Measurements from ENCODE around the gene HTR4. TPM values are rescaled to one million over a fixed set of nuclear protein-coding genes. Genes with fewer than 3 reads are reported as not detected.

HTR4 gene
- total and polyA plus RNA-seq, 2 donors from 2014 or later, result 0.22 TPM; not detected in 1

DNA sequence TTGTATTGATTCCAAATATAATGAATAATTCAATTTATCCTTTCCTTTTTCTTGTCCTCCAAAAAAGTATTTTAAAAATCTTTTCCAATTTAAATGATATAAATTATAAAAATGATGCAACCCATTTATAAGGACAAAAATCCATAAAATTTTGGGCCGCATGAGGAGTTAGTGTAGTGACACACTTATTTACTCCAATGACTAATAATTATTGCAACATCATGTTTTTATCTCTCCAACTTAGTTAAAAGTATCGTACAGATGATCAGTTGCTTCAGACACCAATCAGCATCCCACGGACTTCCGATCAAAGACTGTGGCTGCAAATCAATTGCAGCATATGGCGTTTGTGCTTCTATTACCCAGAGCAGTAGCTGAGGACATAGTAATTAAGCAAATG, 58.6 kb downstream of the HTR4 start:
- H3K9ac ChIP-seq (ENCODE audit: low read length in 3 of 3), result no peak overlapping the region
- H3K9me3 ChIP-seq (ENCODE audit: control insufficient read depth in 2 of 3, insufficient read depth in 1 of 3, low read length in 3 of 3), result peaks cover 0 to 5% (median 3%) of the 10 kb centered on the region in 3 donors
- no peaks in the 10 kb centered on the region for H3K4me1 ChIP-seq (ENCODE audit: control insufficient read depth in 2 of 3, insufficient read depth in 2 of 3, low read depth in 1 of 3, low read length in 3 of 3)
- FAIRE-seq, result no peak
- intact Hi-C loops (cut with DNase I), result no loop called here
- H3K36me3 ChIP-seq (ENCODE audit: control insufficient read depth in 2 of 3, insufficient read depth in 3 of 3, low read length in 3 of 3), result no peaks in the 10 kb centered on the region
- no peak overlapping the region for H3K4me3 ChIP-seq (ENCODE audit: low read length in 3 of 3)
- TF ChIP-seq, protein P1, sequence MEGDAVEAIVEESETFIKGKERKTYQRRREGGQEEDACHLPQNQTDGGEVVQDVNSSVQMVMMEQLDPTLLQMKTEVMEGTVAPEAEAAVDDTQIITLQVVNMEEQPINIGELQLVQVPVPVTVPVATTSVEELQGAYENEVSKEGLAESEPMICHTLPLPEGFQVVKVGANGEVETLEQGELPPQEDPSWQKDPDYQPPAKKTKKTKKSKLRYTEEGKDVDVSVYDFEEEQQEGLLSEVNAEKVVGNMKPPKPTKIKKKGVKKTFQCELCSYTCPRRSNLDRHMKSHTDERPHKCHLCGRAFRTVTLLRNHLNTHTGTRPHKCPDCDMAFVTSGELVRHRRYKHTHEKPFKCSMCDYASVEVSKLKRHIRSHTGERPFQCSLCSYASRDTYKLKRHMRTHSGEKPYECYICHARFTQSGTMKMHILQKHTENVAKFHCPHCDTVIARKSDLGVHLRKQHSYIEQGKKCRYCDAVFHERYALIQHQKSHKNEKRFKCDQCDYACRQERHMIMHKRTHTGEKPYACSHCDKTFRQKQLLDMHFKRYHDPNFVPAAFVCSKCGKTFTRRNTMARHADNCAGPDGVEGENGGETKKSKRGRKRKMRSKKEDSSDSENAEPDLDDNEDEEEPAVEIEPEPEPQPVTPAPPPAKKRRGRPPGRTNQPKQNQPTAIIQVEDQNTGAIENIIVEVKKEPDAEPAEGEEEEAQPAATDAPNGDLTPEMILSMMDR (IDR thresholded peaks at IDR 0.05; ENCODE audit: borderline replicate concordance, extremely low read depth, insufficient read depth), result no peak
- no peak for DNase-seq
- no peaks in the 10 kb centered on the region for H3K27me3 ChIP-seq (ENCODE audit: control insufficient read depth, insufficient read depth, low read length)
- H3K27ac ChIP-seq (ENCODE audit: low read depth in 2 of 2, low read length in 2 of 2), result no peak overlapping the region

DNA sequence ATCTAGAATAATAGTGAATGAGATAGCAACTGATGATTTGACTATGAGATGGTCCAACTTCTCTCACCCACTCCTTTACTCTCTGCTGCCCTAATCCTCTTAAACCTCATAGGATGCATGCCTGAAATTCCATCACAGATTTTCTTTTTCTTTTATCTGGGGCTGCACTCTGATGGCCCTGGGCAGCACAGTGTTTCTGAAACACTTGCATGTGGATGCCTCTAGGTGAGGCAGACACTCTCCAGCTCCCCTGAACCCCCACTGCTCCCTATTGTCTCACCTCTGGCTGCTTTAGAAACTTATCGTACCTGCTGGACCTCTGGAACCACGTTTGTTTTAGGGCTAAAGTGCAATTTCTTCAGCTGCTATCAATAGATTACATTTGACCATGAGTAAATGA, 67.5 kb downstream of the HTR4 start:
- Histone ChIP-seq H3K9ac (ENCODE audit: low read length in 3 of 3) (no peak overlapping the region), H3K36me3 (ENCODE audit: control insufficient read depth in 2 of 3, insufficient read depth in 3 of 3, low read length in 3 of 3) (no peaks in the 10 kb centered on the region), H3K4me3 (ENCODE audit: low read length in 3 of 3) (no peak overlapping the region), H3K27ac (ENCODE audit: low read depth in 2 of 2, low read length in 2 of 2) (no peak overlapping the region), H3K4me1 (ENCODE audit: control insufficient read depth in 2 of 3, insufficient read depth in 2 of 3, low read depth in 1 of 3, low read length in 3 of 3) (no peaks in the 10 kb centered on the region), H3K9me3 (ENCODE audit: control insufficient read depth in 2 of 3, insufficient read depth in 1 of 3, low read length in 3 of 3) (no peaks in the 10 kb centered on the region), H3K27me3 (ENCODE audit: control insufficient read depth, insufficient read depth, low read length) (no peaks in the 10 kb centered on the region)
- intact Hi-C loops (cut with DNase I), result no loop called here
- DNase-seq (no peak), FAIRE-seq (no peak)
- TF ChIP-seq, protein P1 (IDR thresholded peaks at IDR 0.05; ENCODE audit: borderline replicate concordance, extremely low read depth, insufficient read depth), result no peak

DNA sequence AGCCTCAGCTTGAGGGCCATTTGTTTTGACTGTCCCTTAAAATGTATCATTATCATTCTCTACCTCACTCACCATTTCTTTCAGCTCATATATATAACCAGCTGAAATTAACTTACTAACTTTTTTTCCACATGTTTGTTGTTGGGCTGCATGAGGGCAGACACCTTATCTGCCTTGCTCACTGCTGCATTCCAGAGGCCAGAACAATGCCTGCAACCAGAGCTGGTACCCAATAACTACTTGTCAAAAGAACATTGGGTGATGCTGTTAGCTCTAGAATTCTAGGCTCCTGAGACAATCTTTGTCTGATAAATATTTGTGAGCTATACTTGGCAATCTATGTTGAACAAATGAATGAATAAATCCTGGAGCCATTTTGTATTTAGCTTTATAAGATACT, 68.3 kb downstream of the HTR4 start:
- no peaks in the 10 kb centered on the region for H3K4me1 ChIP-seq (ENCODE audit: control insufficient read depth in 2 of 3, insufficient read depth in 2 of 3, low read depth in 1 of 3, low read length in 3 of 3)
- H3K9ac ChIP-seq (ENCODE audit: low read length in 3 of 3), result no peak overlapping the region
- no peak overlapping the region for H3K27ac ChIP-seq (ENCODE audit: low read depth in 2 of 2, low read length in 2 of 2)
- DNase-seq (no peak), FAIRE-seq (no peak)
- TF ChIP-seq, protein P1 (IDR thresholded peaks at IDR 0.05; ENCODE audit: borderline replicate concordance, extremely low read depth, insufficient read depth), result no peak
- H3K4me3 ChIP-seq (ENCODE audit: low read length in 3 of 3), result no peak overlapping the region
- intact Hi-C loops (cut with DNase I), result no loop called here
- no peaks in the 10 kb centered on the region for H3K36me3 ChIP-seq (ENCODE audit: control insufficient read depth in 2 of 3, insufficient read depth in 3 of 3, low read length in 3 of 3)
- H3K27me3 ChIP-seq (ENCODE audit: control insufficient read depth, insufficient read depth, low read length), result no peaks in the 10 kb centered on the region
- H3K9me3 ChIP-seq (ENCODE audit: control insufficient read depth in 2 of 3, insufficient read depth in 1 of 3, low read length in 3 of 3), result peaks cover 0 to 4% (median 0%) of the 10 kb centered on the region in 3 donors

DNA sequence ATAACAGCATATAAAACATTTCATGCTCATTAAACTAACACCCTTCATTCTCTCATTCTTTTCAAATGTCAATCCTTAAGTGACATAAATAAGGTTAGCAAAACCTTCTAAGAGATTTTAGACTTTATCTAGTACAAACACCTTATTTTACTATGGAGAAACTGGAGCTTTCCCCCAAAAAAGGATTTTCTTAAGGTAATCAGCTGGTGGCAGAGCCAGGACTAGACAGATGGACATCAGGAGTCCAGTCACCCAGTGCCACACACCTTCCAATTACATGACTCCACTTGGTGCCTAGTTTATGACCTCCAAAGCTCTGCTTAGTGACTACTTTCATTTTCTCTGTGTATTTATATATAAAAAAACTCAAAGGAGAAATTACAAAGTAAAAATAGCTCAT, 70.2 kb downstream of the HTR4 start:
- TF ChIP-seq, protein P1 (IDR thresholded peaks at IDR 0.05; ENCODE audit: borderline replicate concordance, extremely low read depth, insufficient read depth), result no peak
- no peak for DNase-seq
- Histone ChIP-seq H3K27me3 (ENCODE audit: control insufficient read depth, insufficient read depth, low read length) (no peaks in the 10 kb centered on the region), H3K27ac (ENCODE audit: low read depth in 2 of 2, low read length in 2 of 2) (no peak overlapping the region), H3K4me1 (ENCODE audit: control insufficient read depth in 2 of 3, insufficient read depth in 2 of 3, low read depth in 1 of 3, low read length in 3 of 3) (no peaks in the 10 kb centered on the region), H3K4me3 (ENCODE audit: low read length in 3 of 3) (no peak overlapping the region), H3K36me3 (ENCODE audit: control insufficient read depth in 2 of 3, insufficient read depth in 3 of 3, low read length in 3 of 3) (no peaks in the 10 kb centered on the region), H3K9me3 (ENCODE audit: control insufficient read depth in 2 of 3, insufficient read depth in 1 of 3, low read length in 3 of 3) (peaks cover 0 to 4% (median 0%) of the 10 kb centered on the region in 3 donors), H3K9ac (ENCODE audit: low read length in 3 of 3) (no peak overlapping the region)
- intact Hi-C loops (cut with DNase I), result no loop called here
- FAIRE-seq, result no peak

All from kidney (tissue), 14 donors.